Loucy (cell line): Measurements from ENCODE around the gene SCYGR3.

Source experiments
- CTCF ChIP-seq: fragments of 200-600 bp; sonication (generic); conservative IDR thresholded peaks from 2 replicates; pipeline ENCODE4 v1.5.1; 2014; ENCODE audit warnings: mild to moderate bottlenecking, antibody characterized with exemption, low read length
- EZH2phosphoT487 ChIP-seq: fragments of 200-600 bp; IDR thresholded peaks from 2 replicates; pipeline ENCODE4 v1.6.1; 2018; ENCODE audit warnings: antibody characterized with exemption, mild to moderate bottlenecking, moderate library complexity, borderline replicate concordance

GRCh38 chr2:227654426-227654825 is 39.8 kb upstream of the SCYGR3 start:
- TF ChIP-seq CTCF (no peak), EZH2phosphoT487 (no peak)
